Adrenal gland (tissue), 12 donors: ENCODE results near the gene SLC35F6. TPM values are rescaled to one million over a fixed set of nuclear protein-coding genes. Genes with fewer than 3 reads are reported as not detected.
"Not testable (repeated sequence)": the region's sequence is repeated elsewhere in the genome, so short reads cannot be mapped to it uniquely, and the experiment has no call there.

Source experiments
- DNase-seq, 7 donors: peaks; one replicate each; pipeline ENCODE4 v3.0.0-alpha.2; 2019 to 2020
- H3K27ac ChIP-seq, 5 donors: fragments of 200-600 bp; sonication (generic) in 4 of 5; 1 replicate in 3 of 5; 2 replicates in 2 of 5; pipeline versions ENCODE4 v1.5.1 to v1.8.0; 2016 to 2020; ENCODE audit warnings: mild to moderate bottlenecking in 1 of 5
- H3K27me3 ChIP-seq: fragments of 200-600 bp; 2 replicates; pipeline ENCODE4 v1.8.0; 2021
- H3K36me3 ChIP-seq, 2 donors: fragments of 200-600 bp; replicated peaks in 1 of 2; 1 replicate in 1 of 2; 2 replicates in 1 of 2; pipeline versions ENCODE4 v1.5.1 to v1.8.0; 2018 to 2022
- H3K4me1 ChIP-seq, 2 donors: fragments of 200-600 bp; replicated peaks in 1 of 2; 1 replicate in 1 of 2; 2 replicates in 1 of 2; pipeline versions ENCODE4 v1.5.1 to v1.8.0; 2018 to 2021
- H3K4me3 ChIP-seq, 4 donors: fragments of 200-600 bp; sonication (generic) in 3 of 4; one replicate each; pipeline ENCODE4 v1.5.1; 2016 to 2018
- H3K9me3 ChIP-seq, 3 donors: fragments of 200-600 bp; sonication (generic) in 1 of 3; replicated peaks in 1 of 3; 1 replicate in 2 of 3; 2 replicates in 1 of 3; pipeline versions ENCODE4 v1.5.1 to v1.8.0; 2016 to 2021
- CTCF ChIP-seq, 6 experiments: fragments of 450-650 bp in 4 of 6; fragments of 200-600 bp in 2 of 6; sonication (generic) in 1 of 6; IDR thresholded peaks; 1 replicate in 5 of 6; 2 replicates in 1 of 6; pipeline versions ENCODE4 v1.5.1 to v1.8.0; 2016 to 2021; ENCODE audit warnings: antibody characterized with exemption in 6 of 6, mild to moderate bottlenecking in 2 of 6, moderate library complexity in 1 of 6
- POLR2A ChIP-seq, 2 donors: fragments of 450-650 bp; IDR thresholded peaks; one replicate each; pipeline ENCODE4 v1.6.1; 2017; ENCODE audit warnings: antibody characterized with exemption in 2 of 2, mild to moderate bottlenecking in 2 of 2, moderate library complexity in 1 of 2
- WGBS, 4 donors: extraction: QIAGEN DNeasy Blood & Tissue Kit in 2 of 4; methylation state at CpG; one replicate each; pipeline versions ENCODE4 v1.1.5 to v1.1.7; 2013 to 2017; 5-methylcytosine and 5-hydroxymethylcytosine counted together
- intact Hi-C, 2 donors: fragments of 100-400 bp; cut with DNase I; formaldehyde crosslinking; loops; one replicate each; pipeline versions ENCODE4 v1.14.1 to v1.15.0; 2022 to 2023
- polyA plus RNA-seq, 3 donors: library from polyadenylated mRNA; stranded (reverse); fragments of 200-250 nt in 2 of 3; fragments of 350-450 nt in 1 of 3; fragmentation: Illumina TruSeq in 1 of 3; extraction: RNeasy Lipid Tissue Mini Kit (QIAGEN cat#74804) in 1 of 3; gene quantifications; one replicate each; pipeline ENCODE4 v1.2.3, GENCODE V29; 2013 to 2014
- total RNA-seq, 9 donors: library from RNA; depleted of rRNA in 4 of 9; stranded (reverse); fragments of >200 nt in 4 of 9; fragments of 120-200 nt in 1 of 9; fragmentation: NEBNext Ultra II Directional in 1 of 9; extraction: Animal tissue kit (Norgen Biotek cat#: 25700) in 1 of 9; gene quantifications; one replicate each; pipeline versions ENCODE4 v1.1.0 to v1.2.4, GENCODE V29; 2013 to 2023
- donor health status: healthy with polysubstance abuse.
- donor health status: Bipolar disorder and iron deficiency.
- donor health status: DM: yes; HTN: yes; CAD: no.
- donor health status: DM: no; HTN: no; CAD: no.
- donor health status: DM: no; HTN: no; CAD: no.
- donor health status: DM: yes; HTN: yes; CAD: no.

Gene SLC35F6
- total and polyA plus RNA-seq, 12 donors, result 20.0 to 92.4 (median 56.7) TPM

GRCh38 chr2:26785431-26786206, 21.5 kb downstream of the SLC35F6 start, which contains the start of gene CENPA:
TSS of gene CENPA (plus strand) at chr2:26786056. CDS start at chr2:26786197, 141 bp downstream.
- WGBS, 4 donors, result 1 to 3% (median 2%) methylated on average over 25 to 55 of the region's 55 CpGs
- DNase-seq, result peak; percentile 97 to 100 (median 99)
- no peaks in the 10 kb centered on the region for H3K27me3 ChIP-seq
- no peaks in the 10 kb centered on the region for H3K9me3 ChIP-seq
- H3K36me3 ChIP-seq, result peaks cover 0 to 4% of the 10 kb centered on the region in 2 donors
- intact Hi-C loops, result no loop called here
- H3K27ac ChIP-seq, result peak within 1 kb of the TSS in 1 of 5 donors; percentile 66
- peak within 1 kb of the TSS; percentile 13 to 83 (median 42) for H3K4me3 ChIP-seq
- peak in 1 of 2 donors; percentile 19 for TF ChIP-seq POLR2A (IDR thresholded peaks at IDR 0.05)
- TF ChIP-seq CTCF (IDR thresholded peaks at IDR 0.05), result peak; percentile 27 to 43 (median 36)
- peaks cover 7 to 16% of the 10 kb centered on the region in 2 donors for H3K4me1 ChIP-seq

GRCh38 chr2:26786207-26787028, 22.3 kb downstream of the SLC35F6 start:
- TF ChIP-seq CTCF (IDR thresholded peaks at IDR 0.05) (no peak), POLR2A (IDR thresholded peaks at IDR 0.05) (no peak)
- intact Hi-C loops, result no loop called here

GRCh38 chr2:26792720-26793119, 28.6 kb downstream of the SLC35F6 start:
- no peaks in the 10 kb centered on the region for H3K9me3 ChIP-seq
- no peak overlapping the region for H3K27ac ChIP-seq
- no peaks in the 10 kb centered on the region for H3K36me3 ChIP-seq
- H3K4me3 ChIP-seq, result no peak overlapping the region
- no peaks in the 10 kb centered on the region for H3K27me3 ChIP-seq
- intact Hi-C loops, result no loop called here
- TF ChIP-seq CTCF (IDR thresholded peaks at IDR 0.05), result no peak
- TF ChIP-seq POLR2A (IDR thresholded peaks at IDR 0.05), result no peak
- no peak for DNase-seq
- WGBS, 4 donors, result 74 to 96% (median 81%) methylated on average over 3 of the region's 3 CpGs
- no peaks in the 10 kb centered on the region for H3K4me1 ChIP-seq

More at GRCh38 chr2:26786207-26787028, 22.3 kb downstream of the SLC35F6 start:
- Histone ChIP-seq H3K4me3 (peak overlapping the region; percentile 13 to 83 (median 42)), H3K27ac (no peak overlapping the region), H3K27me3 (no peaks in the 10 kb centered on the region), H3K9me3 (no peaks in the 10 kb centered on the region), H3K36me3 (no peaks in the 10 kb centered on the region), H3K4me1 (peaks cover 7 to 16% of the 10 kb centered on the region in 2 donors)
- DNase-seq, result peak in 1 of 7 donors; percentile 20
- 4 to 15% (median 5%) methylated on average over 11 to 55 of the region's 55 CpGs for WGBS, 4 donors

GRCh38 chr2:26793518-26793917, 29.4 kb downstream of the SLC35F6 start:
- intact Hi-C loops, result no loop called here
- Histone ChIP-seq H3K36me3 (no peaks in the 10 kb centered on the region), H3K4me3 (no peak overlapping the region), H3K27me3 (no peaks in the 10 kb centered on the region), H3K27ac (no peak overlapping the region), H3K4me1 (no peaks in the 10 kb centered on the region), H3K9me3 (no peaks in the 10 kb centered on the region)
- no peak for DNase-seq
- no peak for TF ChIP-seq CTCF (IDR thresholded peaks at IDR 0.05)
- TF ChIP-seq POLR2A (IDR thresholded peaks at IDR 0.05), result no peak
- WGBS, 4 donors, result 94 to 95% (median 94%) methylated on average over 3 of the region's 3 CpGs

- H3K36me3 ChIP-seq, intact Hi-C loops, DNase-seq, H3K4me3 ChIP-seq, H3K27ac ChIP-seq, H3K9me3 ChIP-seq, H3K27me3 ChIP-seq, H3K4me1 ChIP-seq: not testable (repeated sequence)
- WGBS, 4 donors, result 96 to 98% (median 97%) methylated on average over 11 to 17 of the region's 17 CpGs
These were observed 31.1 kb downstream of the SLC35F6 start for GRCh38 chr2:26795135-26795534.
